Uterus (tissue), 4 donors: ENCODE measurements around the gene DRD4. TPM values are rescaled to one million over a fixed set of nuclear protein-coding genes. Genes with fewer than 3 reads are reported as not detected.

Source experiments
- DNase-seq, 2 donors: peaks; one replicate each; pipeline ENCODE4 v3.0.0-alpha.2; 2019 to 2020
- H3K27ac ChIP-seq, 2 donors: fragments of 200-600 bp; sonication (generic); 1 replicate in 1 of 2; 2 replicates in 1 of 2; pipeline ENCODE4 v1.5.1; 2016 to 2018
- H3K27me3 ChIP-seq, 2 donors: fragments of 200-600 bp; sonication (generic); one replicate each; pipeline ENCODE4 v1.5.1; 2018 to 2019; ENCODE audit warnings: control low read depth in 1 of 2
- H3K36me3 ChIP-seq, 2 donors: fragments of 200-600 bp; sonication (generic); one replicate each; pipeline ENCODE4 v1.5.1; 2019; ENCODE audit warnings: control low read depth in 1 of 2
- H3K4me1 ChIP-seq, 2 donors: fragments of 200-600 bp; sonication (generic); one replicate each; pipeline ENCODE4 v1.5.1; 2018 to 2019; ENCODE audit warnings: control low read depth in 1 of 2
- H3K4me3 ChIP-seq, 2 donors: fragments of 200-600 bp; sonication (generic); 1 replicate in 1 of 2; 2 replicates in 1 of 2; pipeline ENCODE4 v1.5.1; 2018 to 2019; ENCODE audit warnings: mild to moderate bottlenecking in 1 of 2
- H3K9me3 ChIP-seq, 2 donors: fragments of 200-600 bp; sonication (generic); one replicate each; pipeline ENCODE4 v1.5.1; 2019; ENCODE audit warnings: control low read depth in 1 of 2
- CTCF ChIP-seq, 4 experiments: fragments of 200-600 bp in 2 of 4; fragments of 450-650 bp in 2 of 4; sonication (generic) in 2 of 4; IDR thresholded peaks; one replicate each; pipeline ENCODE4 v1.5.1; 2016 to 2019; ENCODE audit warnings: antibody characterized with exemption in 4 of 4, mild to moderate bottlenecking in 2 of 4, moderate library complexity in 1 of 4
- POLR2A ChIP-seq, 2 donors: fragments of 450-650 bp; IDR thresholded peaks; one replicate each; pipeline ENCODE4 v1.6.1; 2016; ENCODE audit warnings: antibody characterized with exemption in 2 of 2, mild to moderate bottlenecking in 1 of 2, moderate library complexity in 1 of 2
- intact Hi-C: fragments of 100-400 bp; cut with DNase I; formaldehyde crosslinking; loops from one replicate; pipeline ENCODE4 v1.15.1; 2023; ENCODE audit warnings: low total_unique reads
- total RNA-seq, 4 donors: library from RNA; depleted of rRNA in 3 of 4; stranded (reverse); fragments of >200 nt in 3 of 4; gene quantifications; one replicate each; pipeline versions ENCODE4 v1.1.0 to v1.2.4, GENCODE V29; 2014 to 2023
- donor health status: DM: yes; HTN: yes; CAD: no.

Gene DRD4
- total RNA-seq, 4 donors from 2014 or later = 4.5 TPM; not detected in 3

GRCh38 chr11:678297-678696 lies 41.2 kb downstream of the DRD4 start:
- TF ChIP-seq POLR2A (IDR thresholded peaks at IDR 0.05) (no peak), CTCF (IDR thresholded peaks at IDR 0.05) (no peak)
- Histone ChIP-seq H3K4me3 (no peak overlapping the region), H3K27ac (no peak overlapping the region), H3K27me3 (no peaks in the 10 kb centered on the region), H3K36me3 (no peaks in the 10 kb centered on the region), H3K9me3 (no peaks in the 10 kb centered on the region), H3K4me1 (no peaks in the 10 kb centered on the region)
- intact Hi-C loops = no loop called here
- DNase-seq = no peak

GRCh38 chr11:679271-680207 lies 42.5 kb downstream of the DRD4 start:
- H3K9me3 ChIP-seq = no peaks in the 10 kb centered on the region
- no peaks in the 10 kb centered on the region for H3K27me3 ChIP-seq
- no peaks in the 10 kb centered on the region for H3K4me1 ChIP-seq
- intact Hi-C loops = no loop called here
- TF ChIP-seq POLR2A (IDR thresholded peaks at IDR 0.05) (no peak), CTCF (IDR thresholded peaks at IDR 0.05) (no peak)
- DNase-seq = no peak
- H3K36me3 ChIP-seq = no peaks in the 10 kb centered on the region
- no peak overlapping the region for H3K27ac ChIP-seq
- H3K4me3 ChIP-seq = no peak overlapping the region

DNA sequence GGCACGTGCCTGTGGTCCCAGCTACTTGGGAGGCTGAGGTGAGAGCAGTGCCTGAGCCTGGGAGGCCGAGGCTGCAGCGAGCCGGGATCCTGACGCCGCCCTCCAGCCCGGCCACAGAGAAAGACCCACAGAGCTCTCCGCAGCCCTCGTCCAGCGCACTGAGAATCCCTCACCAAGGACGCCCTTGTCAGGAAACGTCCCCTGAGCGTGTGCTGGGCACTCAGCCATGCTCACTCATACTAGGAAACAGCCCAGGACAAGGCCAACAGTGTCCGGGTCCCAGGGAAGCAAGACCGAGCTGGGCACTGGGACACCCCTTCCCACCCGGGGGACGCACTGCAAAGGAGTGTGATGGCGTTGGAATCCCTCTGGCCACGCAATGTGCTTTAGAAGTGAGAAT lies 43.4 kb downstream of the DRD4 start:
- Histone ChIP-seq H3K27ac (no peak overlapping the region), H3K4me3 (no peak overlapping the region), H3K27me3 (no peaks in the 10 kb centered on the region), H3K9me3 (no peaks in the 10 kb centered on the region), H3K36me3 (no peaks in the 10 kb centered on the region), H3K4me1 (no peaks in the 10 kb centered on the region)
- TF ChIP-seq CTCF (IDR thresholded peaks at IDR 0.05) = no peak
- no peak for TF ChIP-seq POLR2A (IDR thresholded peaks at IDR 0.05)
- DNase-seq = no peak
- intact Hi-C loops = no loop called here

GRCh38 chr11:680970-681369 lies 43.9 kb downstream of the DRD4 start:
- TF ChIP-seq CTCF (IDR thresholded peaks at IDR 0.05) (no peak), POLR2A (IDR thresholded peaks at IDR 0.05) (no peak)
- Histone ChIP-seq H3K27ac (no peak overlapping the region), H3K4me1 (no peaks in the 10 kb centered on the region), H3K4me3 (no peak overlapping the region), H3K36me3 (no peaks in the 10 kb centered on the region), H3K27me3 (no peaks in the 10 kb centered on the region), H3K9me3 (no peaks in the 10 kb centered on the region)
- DNase-seq = no peak
- intact Hi-C loops = no loop called here

GRCh38 chr11:686451-687243 lies 49.6 kb downstream of the DRD4 start:
- intact Hi-C loops = no loop called here
- DNase-seq = no peak
- Histone ChIP-seq H3K36me3 (no peaks in the 10 kb centered on the region), H3K9me3 (no peaks in the 10 kb centered on the region), H3K27me3 (no peaks in the 10 kb centered on the region), H3K4me3 (no peak overlapping the region), H3K4me1 (no peaks in the 10 kb centered on the region), H3K27ac (no peak overlapping the region)
- TF ChIP-seq CTCF (IDR thresholded peaks at IDR 0.05) (no peak), POLR2A (IDR thresholded peaks at IDR 0.05) (no peak)
